Suppressor macrophage treated with lipopolysaccharide for 1 hour (primary cell): ENCODE measurements around the gene VPS37C.
A peak's percentile ranks its signal among the peaks of the same experiment; 100 is the strongest.
"Not testable (repeated sequence)": the region's sequence is repeated elsewhere in the genome, so short reads cannot be mapped to it uniquely, and the experiment has no call there.

ENCODE experiments used
- DNase-seq, 3 donors: peaks; one replicate each; pipeline ENCODE4 v3.0.0-alpha.2; 2020 to 2022

VPS37C gene

DNA sequence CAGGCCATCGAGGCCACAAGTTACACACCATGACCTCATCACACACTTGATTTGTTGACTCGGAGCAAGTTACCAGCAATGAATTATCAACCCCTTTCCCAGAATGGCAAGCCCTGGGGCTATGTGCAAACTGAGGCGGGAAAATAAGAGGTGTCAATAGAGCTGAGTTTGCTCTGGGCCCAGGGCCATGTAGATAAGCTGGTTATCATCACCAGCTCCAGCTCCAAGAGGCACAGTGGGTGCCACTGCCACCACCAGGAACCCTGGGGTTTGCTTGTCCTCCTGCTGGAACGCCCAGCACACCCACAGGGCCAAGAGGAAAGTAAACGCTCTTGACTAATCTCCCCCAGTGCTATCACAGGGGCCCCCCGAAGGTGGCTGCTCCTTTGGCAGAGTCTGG is 13.0 kb upstream of the VPS37C start:
- no peak for DNase-seq

DNA sequence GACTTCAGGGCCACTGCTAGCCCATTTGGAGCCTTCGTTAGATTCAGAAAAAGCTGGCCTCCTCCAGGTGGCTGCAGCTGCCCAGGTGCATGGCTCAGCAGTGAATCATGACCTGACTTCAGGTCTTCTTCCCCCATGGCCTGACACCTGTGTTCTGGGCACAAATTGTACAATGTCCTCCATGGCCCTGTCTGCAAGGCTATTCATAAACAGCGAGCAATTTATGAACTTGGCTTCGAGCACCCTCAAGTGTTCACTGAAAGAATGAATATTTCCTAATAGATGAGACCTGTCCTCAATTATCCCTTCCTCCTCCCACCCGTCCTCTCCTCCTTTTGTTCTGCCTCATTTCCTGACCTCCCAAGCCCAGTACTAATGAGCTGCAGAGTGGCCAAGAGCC is 12.2 kb upstream of the VPS37C start:
- no peak for DNase-seq

DNA sequence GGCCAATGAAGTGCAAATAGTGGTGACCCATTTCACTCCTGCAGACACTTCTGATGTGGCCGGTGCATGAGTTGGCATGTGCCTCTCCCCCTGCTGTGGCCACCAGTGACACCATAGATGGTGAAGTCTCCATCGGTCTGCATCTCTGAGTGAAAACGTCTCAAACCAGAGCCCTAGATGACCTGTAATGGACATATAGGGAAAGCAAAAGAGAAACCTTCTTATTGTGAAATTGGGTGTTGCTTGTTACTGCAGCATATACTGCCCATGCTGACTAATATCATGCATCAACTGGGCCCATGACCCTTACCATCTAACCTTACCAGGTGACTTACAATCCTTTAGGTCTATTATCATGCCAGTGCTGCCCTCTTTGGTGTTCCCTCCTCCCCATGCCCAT is 11.7 kb upstream of the VPS37C start:
- peak in 1 of 3 donors; percentile 15 for DNase-seq

DNA sequence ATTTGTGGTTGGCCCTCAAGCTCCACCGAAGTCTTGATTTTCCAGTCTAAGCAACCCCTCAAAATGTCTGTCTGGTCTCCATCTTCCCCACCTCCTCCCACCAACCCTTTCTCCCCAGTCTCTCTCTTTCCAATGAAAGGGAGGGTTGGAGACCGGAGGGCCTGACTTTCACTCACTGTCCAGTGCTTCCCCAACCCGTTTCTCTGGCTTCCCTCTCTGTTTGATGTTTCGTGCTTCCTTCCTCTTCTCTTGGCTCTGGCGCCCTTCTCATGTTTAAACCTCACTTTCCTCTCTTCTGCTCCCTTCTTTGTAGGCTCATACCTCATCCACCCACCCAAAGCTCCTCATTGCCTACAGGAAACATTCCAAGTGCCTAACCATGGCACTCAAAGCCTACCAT is 11.1 kb upstream of the VPS37C start:
- DNase-seq, result peak; percentile 38 to 57 (median 38)

DNA sequence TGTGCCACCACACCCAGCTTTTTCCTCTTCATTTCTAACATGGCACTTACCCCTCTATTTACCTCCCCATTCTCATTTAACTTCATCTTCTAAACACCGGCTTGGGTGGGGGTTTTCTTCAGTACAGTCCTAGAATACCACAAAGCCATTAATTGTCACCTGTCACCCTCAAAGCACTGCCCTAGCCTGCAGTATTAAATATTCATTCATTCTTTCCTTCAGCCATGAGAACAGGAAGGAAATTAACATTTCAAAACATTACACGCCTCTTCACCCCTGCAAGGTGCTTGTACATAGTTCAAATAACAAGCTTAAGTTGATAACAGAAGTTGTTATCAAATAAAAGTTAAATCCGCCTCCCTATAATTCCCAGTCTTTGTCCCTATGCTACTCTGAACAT is 10.7 kb upstream of the VPS37C start:
- no peak for DNase-seq

DNA sequence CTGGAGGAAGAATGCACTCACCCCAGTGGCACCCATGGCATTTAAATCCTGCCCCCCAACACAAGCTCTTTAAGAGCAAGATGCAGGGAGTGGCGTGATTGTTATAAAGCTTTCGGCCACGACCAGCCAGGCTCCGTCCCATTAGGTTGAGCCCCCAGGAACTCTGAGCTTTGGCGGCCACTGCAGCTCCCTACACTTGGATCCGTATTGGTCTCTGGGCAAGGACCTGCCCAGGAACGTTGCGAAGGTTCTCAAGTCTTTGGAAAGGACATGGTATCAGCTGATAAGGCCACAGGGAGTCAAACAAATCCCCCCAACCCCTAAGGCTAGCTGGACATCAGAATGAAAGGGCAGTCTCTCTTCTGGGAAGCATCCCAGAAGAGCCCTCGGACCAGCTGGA is 9.3 kb upstream of the VPS37C start:
- no peak for DNase-seq

DNA sequence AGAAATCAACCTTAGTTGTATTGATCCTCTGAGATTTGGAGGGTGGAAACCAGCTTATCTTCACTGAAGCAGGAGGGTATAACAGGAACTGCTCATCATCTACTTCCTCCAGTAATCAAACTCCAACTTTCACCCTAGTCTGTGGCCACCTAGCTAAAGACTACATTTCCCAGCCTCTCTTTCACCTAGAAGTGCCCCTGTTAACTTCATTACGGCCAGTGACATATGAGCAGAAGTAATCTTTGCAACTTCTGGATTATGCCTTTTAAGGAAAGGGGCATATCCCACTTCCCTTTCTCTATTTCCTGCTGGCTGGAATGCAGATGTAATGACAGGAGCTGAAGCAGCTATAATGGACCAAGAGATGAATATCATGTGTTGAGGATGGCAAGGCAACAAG is 7.6 kb upstream of the VPS37C start:
- DNase-seq, result peak in 1 of 3 donors; percentile 23

DNA sequence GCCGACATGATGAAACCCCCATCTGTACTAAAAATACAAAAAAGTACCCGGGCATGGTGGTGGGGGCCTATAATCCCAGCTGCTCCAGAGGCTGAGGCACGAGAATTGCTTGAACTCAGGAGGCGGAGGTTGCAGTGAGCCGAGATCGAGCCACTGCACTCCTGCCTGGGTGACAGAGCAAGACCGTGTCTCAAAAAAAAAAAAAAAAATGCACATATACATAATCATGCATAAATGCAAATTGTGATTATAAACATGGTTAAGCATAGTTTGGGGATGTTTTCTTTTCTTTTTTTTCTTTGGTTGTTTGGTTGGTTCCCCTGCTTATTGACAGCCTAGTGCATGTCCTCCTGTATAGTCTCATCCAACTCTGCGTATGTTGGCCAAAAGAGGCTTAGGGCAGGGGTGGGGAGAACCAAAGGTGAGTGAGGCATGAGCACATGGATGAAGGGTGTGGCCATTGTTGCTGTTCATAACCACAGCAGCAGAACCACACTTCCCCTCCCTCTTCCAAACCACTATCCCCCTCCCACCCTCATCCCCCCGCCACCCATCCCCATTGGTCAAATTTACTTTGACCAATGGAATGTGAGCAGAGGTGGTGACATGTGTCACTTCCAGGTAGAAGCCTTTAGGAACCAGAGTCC is 6.9 kb upstream of the VPS37C start:
- DNase-seq, result no peak

DNA sequence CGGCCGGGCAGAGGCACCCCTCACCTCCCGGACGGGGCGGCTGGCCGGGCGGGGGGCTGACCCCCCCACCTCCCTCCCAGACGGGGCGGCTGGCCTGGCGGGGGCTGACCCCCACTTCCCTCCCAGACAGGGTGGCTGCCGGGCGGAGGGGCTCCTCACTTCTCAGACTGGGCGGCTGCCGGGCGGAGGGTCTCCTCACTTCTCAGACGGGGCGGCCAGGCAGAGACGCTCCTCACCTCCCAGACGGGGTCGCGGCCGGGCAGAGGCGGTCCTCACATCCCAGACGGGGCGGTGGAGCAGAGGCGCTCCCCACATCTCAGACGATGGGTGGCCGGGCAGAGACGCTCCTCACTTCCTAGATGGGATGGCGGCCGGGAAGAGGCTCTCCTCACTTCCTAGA is 5.1 kb upstream of the VPS37C start:
- not testable (repeated sequence) for DNase-seq

DNA sequence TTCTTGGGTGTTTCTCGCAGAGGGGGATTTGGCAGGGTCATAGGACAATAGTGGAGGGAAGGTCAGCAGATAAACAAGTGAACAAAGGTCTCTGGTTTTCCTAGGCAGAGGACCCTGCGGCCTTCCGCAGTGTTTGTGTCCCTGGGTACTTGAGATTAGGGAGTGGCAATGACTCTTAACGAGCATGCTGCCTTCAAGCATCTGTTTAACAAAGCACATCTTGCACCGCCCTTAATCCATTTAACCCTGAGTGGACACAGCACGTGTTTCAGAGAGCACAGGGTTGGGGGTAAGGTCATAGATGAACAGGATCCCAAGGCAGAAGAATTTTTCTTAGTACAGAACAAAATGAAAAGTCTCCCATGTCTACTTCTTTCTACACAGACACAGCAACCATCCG is 4.6 kb upstream of the VPS37C start:
- DNase-seq, result not testable (repeated sequence)

DNA sequence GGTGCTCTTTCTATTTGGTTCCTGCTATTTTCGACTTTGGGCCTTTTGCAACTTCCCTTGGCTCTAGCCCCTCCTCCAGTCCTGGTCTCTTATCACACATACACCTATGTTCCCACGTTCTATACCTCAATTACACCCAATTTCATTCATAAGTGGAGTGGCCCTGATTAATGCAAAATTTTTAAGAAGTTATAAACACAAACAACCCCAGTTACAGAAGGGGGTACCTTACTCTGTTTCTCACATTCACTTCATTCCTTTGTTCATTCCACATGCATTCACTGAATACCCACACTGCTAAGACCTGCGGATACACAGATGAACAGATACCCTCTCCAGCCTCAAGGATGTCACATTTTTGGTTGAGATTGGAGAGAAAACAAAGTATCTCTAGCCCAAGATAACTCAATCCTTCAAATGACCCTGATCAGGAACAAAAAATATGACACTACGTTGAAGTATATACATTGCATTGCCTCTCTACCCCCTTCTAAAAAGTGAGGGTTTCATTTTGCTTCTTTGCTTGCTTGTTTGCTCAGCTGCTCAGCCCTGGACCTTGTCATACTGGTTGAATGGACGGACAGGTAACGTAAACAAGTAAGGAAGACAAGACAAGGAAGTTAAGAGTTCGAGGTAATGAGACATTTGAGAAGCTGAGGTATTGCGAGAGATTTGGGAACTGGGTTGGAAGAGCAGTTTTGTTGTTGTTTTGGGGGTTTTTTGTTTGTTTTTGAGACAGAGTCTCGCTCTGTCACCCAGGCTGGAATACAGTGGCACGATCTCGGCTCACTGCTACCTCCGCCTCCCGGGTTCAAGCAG is 3.6 kb upstream of the VPS37C start:
- DNase-seq, result no peak

DNA sequence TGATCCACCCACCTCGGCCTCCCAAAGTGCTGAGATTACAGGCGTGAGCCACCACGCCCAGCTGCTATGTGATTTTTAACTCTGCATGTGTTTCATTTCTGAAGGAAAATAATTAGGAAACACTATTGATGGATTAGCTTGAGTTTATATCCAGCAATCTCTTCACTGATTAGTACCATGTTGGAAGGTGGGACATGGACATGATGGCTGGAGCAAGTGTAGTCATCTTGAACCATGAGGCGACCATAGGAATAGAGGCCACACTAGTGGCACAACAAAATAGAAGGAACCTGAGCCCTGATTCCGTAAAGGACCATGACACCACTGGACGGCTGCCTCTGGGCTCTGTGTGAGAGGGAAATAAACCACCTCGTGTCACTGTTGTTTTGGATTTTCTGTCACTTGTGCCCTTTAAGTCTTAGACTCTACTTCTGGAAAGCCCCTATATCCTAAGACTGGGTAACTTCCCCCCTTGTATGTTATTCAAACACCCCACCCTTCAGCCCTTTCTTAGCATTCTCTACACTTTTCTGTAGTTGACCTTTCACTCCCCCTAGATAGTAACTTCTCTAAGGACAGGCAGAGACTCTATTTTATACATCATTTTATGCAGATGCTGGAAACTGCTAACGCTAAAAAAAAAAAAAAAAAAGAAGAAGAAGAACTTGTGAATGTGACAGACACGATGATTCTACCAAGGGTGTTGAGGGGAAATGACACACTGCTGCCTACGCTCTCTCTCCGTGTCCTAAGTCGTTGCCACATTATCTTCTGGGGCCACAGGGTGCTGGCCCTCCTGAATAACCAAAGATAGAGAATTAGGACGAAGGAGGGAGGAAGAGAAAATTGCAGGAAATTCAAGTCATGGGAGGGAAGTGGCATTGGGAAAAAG is 2.7 kb upstream of the VPS37C start:
- DNase-seq, result peak; percentile 92 to 98 (median 96)

DNA sequence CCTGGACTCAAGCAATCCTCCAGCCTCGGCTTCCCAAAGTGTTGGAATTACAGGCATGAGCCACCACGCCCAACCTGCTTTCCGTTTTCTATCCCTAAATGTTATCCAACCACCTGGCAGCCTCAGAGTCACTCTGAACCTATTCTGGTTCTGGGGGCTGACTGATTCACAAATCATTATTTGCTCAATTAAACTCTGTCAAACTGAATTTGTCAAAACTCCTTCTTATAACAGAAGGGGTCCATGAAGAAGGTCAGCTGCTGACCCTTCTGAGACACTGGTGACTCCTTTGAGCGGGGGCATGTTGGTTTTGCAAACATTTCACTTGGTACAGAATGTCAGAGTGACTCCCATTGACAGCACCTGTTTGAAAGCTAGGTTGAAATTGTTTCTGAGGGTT is 1.8 kb upstream of the VPS37C start:
- DNase-seq, result no peak

DNA sequence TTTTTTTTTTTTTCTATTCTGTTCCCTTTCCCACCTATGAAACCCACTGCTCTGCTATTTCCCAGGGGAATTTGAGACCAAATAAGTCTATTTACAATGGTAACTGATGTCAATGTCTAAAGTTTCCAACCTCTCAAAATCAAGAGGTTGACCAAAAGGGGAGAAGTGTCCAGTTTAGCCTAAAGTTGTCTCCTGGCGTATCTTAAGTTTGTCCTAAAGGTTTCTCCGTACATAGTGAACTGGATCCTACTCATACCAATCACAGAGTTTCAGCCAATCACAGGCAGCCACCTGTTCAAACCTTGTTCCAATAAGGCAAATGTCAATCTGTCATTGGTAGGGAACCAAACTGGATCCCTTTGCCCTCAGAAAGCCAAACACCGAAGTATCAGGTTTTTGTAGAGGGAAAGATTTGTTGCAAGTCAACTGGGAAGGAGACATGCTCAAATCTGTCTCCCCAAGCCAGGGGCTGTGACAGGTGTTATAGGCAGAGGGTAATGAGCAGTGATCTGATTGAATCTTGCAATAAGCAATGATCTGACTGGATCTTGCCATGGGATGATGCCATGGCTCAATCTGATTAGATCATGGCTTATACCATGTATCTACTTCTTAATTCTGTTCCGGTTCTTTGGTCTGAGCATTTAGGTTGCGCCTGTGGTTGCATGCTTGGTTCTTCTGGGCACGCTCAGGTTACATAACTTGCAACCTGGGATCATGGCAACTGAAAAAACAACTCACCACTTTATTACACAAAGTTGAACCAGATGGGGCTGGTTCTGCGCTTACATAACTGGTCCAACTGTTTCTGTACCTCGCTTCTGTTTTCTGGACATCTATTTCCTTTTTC is 1.1 kb upstream of the VPS37C start:
- DNase-seq, result peak; percentile 33 to 44 (median 34)

DNA sequence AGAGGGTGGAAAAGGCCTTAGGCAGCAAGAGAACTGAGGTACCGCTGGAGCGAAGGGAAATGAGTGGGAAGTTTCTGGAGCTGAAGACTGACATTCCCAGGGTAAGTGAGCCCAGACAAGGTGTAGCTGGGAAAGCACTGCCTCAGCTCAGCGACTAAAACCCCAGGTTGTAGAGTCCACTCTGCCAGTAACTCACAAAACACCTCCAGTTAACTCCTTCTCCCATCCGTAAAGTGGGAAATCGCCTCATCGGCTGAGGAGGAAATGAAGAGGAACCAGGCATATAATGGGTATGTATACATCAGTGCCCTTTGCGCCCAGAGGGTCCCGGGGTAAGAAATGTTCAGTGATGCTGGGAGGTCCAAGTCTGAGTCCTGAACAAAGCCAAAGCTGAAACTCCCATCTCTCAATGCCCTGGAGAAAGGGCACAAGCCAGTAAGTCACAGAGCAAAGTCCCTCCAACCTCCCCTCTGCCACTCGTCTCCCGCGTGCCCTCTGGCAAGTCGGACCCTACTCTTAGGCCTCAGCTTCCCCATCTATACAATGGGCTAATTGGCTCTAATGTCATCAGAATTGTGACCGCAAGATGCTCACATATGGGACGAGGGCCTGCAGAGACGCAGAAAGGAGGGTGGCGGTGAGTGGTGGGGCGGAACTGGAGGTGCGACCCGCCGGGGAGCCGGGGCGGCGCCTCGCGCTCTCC is 588 bp downstream of the VPS37C start:
- DNase-seq, result peak in 1 of 3 donors; percentile 20

DNA sequence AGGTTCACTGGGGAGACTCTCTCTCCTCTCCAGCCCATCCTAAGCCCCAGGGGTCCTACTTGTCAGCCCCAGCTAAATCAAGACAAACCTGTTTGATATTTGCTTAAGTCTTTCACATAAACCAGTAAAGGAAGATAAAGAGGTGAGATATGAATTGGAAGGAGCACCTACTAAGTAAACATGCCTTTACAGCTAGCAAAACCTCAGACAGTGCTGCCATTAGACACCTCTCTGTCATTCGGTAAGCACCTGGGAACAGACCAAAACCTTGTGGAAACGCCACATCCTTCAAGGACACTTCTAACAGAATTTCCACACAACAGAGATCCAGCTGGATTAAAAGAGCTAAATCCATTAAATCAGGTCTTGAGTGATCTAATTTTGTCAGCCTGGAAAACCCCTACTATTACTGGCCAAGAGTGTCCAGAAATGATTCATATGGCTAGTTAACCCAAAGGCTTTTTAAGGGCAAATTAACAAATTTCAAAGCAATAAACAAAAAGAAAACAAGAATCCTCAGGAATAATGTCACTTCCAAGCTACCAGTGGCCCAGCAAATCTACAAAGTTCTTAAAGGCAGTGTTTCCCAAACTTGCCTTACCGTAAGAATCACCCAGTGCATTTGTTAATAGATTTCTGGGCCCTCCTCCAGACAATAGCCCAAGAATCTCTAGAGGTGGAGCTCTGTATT is 2.4 kb downstream of the VPS37C start:
- peak; percentile 66 to 90 (median 86) for DNase-seq

DNA sequence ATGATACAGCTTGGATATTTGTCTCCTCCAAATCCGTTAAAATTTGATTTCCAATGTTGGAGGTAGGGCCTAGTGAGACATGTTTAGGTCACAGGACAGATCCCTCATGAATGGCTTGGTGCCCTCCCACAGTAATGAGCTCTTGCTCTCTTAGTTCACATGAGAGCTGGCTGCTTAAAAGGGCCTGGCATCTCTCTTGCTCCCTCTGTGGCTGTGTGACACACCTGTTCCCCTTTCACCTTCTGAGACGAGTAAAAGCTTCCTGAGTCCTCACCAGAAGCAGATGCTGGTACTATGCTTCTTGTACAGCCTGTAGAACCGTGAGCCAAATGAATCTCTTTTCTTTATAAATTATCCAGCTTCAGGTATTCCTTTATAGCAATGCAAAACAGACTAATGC is 3.5 kb downstream of the VPS37C start:
- DNase-seq, result no peak

DNA sequence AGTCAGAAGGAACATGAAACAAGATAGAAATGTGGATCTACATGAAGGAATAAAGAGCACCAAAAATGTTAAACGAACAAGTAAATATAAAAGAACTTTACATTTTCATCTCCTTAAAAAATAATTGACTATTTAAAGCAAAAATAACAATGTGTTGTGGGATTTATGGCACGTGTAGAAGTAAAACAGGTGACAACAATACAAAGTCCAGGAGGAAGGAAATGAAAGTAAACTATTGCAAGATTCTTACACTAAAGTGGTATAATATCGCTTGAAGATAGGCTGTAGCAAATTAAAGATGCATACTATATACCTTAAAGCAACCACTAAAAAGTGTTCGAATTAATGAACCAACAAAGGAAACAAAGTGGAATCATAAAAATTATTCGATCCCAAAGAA is 5.5 kb downstream of the VPS37C start:
- no peak for DNase-seq

DNA sequence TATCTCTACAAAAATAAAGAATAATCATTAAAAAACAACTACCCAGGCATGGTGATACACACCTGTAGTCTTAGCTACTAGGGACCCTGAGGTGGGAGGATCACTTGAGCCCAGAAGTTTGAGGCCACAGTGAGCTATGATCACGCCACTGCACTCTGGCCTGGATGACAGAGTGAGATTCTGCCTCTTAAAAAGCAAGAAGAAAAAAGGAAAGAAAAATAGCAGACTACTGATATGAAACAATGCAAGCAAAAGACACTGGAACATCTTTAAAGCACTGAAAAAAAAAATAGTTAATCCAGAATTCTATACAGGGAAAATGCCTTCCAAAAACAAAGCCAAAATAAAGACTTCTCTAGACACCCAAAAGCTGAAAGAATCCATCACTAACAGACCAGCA is 5.9 kb downstream of the VPS37C start:
- DNase-seq, result no peak

DNA sequence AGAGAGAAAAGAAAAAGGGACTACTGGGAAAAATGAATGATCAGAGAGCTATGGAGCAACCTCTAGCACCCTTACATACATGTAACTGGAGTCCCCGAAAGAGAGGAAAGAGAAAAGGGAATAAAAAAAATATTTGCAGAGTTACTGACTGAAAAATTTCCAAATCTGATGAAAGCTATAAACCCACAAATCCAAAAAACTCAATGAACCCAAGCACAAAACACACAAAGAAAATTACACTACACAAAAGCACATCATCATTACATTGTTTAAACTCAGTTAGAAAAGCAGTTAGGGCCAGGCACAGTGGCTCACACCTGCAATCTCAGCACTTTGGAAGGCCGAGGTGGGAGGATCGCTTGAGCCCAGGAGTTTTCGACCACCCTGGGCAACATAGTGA is 6.7 kb downstream of the VPS37C start:
- no peak for DNase-seq

DNA sequence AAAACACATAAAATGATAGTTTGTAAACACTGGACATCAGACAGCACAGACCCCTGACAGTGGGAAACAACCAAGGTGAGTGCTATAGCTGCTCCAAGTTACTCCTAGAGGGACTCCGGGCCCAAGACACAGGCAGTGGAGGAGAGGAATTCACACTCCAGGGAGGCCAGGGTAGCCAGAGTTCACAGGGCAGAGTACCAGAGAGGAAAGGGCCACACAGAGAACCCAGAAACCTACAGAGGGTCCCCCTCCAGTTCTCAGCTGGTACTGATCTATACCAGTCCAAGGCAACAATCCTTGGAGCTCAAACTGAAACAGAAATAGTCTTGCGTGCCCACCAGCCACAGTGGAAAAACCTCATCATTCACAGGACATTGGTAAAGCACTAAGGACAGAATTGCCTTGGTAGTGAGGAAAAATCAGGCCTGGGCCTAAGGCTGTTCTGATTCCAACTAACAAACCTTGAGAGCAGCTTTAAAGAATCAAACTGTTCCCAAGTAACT is 7.6 kb downstream of the VPS37C start:
- DNase-seq, result no peak
